Fibroblast of the aortic adventitia (primary cell): Measurements from ENCODE around the gene H6PD. TPM values are rescaled to one million over a fixed set of nuclear protein-coding genes. Genes with fewer than 3 reads are reported as not detected.

Experiments used
- DNase-seq: peaks from one replicate; pipeline ENCODE4 v3.0.0-alpha.2; 2010; ENCODE audit warnings: low read depth
- H3K4me3 ChIP-seq: 2 replicates; pipeline ENCODE4 v1.5.1; 2011; ENCODE audit warnings: low read depth, mild to moderate bottlenecking, control low read depth, low read length, moderate library complexity
- CTCF ChIP-seq: IDR thresholded peaks from 2 replicates; pipeline ENCODE4 v1.5.1; 2011; ENCODE audit warnings: mild to moderate bottlenecking, low read length, control low read depth, inconsistent platforms; ENCODE audit not compliant: insufficient read depth
- total RNA-seq: library from RNA; depleted of rRNA; stranded (reverse); fragments of >200 nt; gene quantifications from 2 replicates; pipeline ENCODE4 v1.2.3, GENCODE V29; 2012; ENCODE audit warnings: low replicate concordance

Gene H6PD
- total RNA-seq, 1 donor = 36.9 TPM

GRCh38 chr1:9309080-9309479 lies 74.5 kb downstream of the H6PD start:
- DNase-seq = no peak
- H3K4me3 ChIP-seq = no peak overlapping the region
- no peak for TF ChIP-seq CTCF

- no peak for TF ChIP-seq CTCF
- no peak for DNase-seq
- H3K4me3 ChIP-seq = no peak overlapping the region
Observed at GRCh38 chr1:9309991-9310390, 75.4 kb downstream of the H6PD start.

- no peak for DNase-seq
- no peak overlapping the region for H3K4me3 ChIP-seq
- no peak for TF ChIP-seq CTCF
Observed at GRCh38 chr1:9311029-9311428, 76.5 kb downstream of the H6PD start.

- no peak for DNase-seq
- H3K4me3 ChIP-seq = no peak overlapping the region
- no peak for TF ChIP-seq CTCF
Observed at GRCh38 chr1:9311479-9311878, 76.9 kb downstream of the H6PD start.

GRCh38 chr1:9312168-9312720 lies 77.7 kb downstream of the H6PD start:
- no peak for TF ChIP-seq CTCF
- no peak overlapping the region for H3K4me3 ChIP-seq
- DNase-seq = no peak

GRCh38 chr1:9313576-9313975 lies 79.0 kb downstream of the H6PD start:
- H3K4me3 ChIP-seq = no peak overlapping the region
- no peak for DNase-seq
- no peak for TF ChIP-seq CTCF

GRCh38 chr1:9314111-9314510 lies 79.5 kb downstream of the H6PD start:
- no peak for DNase-seq
- H3K4me3 ChIP-seq = no peak overlapping the region
- no peak for TF ChIP-seq CTCF
